ENCODE results near the gene TIMM22.

GRCh38 chr17:979212-979538 is 17.8 kb upstream of the TIMM22 start:
- TF ChIP-seq CTCF (IDR thresholded peaks at IDR 0.05) (no peak), POLR2AphosphoS5 (IDR thresholded peaks at IDR 0.05) (no peak), POLR2A (IDR thresholded peaks at IDR 0.05) (no peak), EP300 (IDR thresholded peaks at IDR 0.05) (no peak)

Data from upper lobe of left lung (tissue), 4 donors.